ENCODE measurements around the gene RIOK2.

The RIOK2 gene

GRCh38 chr5:97167435-97167834 lies 15.6 kb downstream of the RIOK2 start:
- DNase-seq (ENCODE audit: low spot score) = peak; percentile 15

DNA sequence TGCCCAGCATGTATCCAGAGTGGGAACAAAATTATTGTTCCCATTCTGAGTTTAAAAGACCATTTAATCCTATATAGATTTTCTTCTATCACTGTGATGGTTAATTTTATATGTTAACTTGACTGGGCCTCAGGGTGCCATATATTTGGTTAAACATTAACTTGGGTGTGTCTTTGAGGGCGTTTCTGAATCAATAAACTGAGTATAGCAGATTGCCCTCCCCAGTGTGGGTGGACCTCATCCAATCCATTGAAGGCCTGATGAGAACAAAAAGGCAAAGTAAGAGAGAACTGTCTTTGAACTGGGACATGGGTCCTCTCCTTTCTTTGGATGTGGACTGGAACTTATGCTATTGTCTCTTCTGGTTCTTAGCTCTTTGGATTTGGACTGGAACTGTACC lies 17.3 kb downstream of the RIOK2 start:
- no peak for DNase-seq (ENCODE audit: low spot score)

DNA sequence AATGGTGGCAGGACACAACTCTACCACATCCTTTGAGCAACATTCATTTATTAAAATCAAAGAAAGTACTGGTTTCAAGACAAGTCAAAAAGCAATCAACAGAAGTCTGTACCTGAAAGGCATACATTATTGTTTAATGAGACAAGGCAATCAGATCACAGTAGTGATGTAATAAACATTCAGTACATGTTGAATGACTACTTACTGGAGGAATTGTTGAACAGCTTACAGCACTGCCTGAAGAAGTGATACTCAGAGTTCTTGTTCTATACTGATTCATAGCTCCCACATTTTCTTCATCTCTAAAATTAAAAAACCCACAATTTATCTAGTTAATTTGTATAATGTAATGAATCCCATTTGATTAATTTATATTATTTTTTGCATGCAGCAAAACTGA lies 18.2 kb downstream of the RIOK2 start:
- no peak for DNase-seq (ENCODE audit: low spot score)

GRCh38 chr5:97163790-97164285 lies 19.2 kb downstream of the RIOK2 start:
- DNase-seq (ENCODE audit: low spot score) = no peak

DNA sequence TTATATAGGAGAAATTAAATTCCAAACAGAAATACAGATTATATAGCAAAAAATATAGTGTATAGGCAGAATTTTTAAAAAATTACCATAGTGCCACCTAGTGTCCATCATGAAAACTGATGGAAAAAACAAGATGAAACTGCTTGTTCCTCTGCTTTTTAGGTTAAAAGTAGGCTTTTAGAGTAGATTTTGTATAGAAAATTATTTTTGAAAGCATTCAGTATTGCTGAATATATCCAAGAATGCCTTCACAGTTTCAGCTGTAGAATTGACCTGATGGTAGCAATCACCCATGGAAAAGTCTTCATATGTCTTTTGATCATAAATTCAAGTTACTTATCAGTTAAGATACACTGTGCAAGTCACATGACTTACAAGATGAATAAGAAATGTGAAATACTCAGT lies 19.7 kb downstream of the RIOK2 start:
- DNase-seq (ENCODE audit: low spot score) = peak; percentile 27

GRCh38 chr5:97162045-97162444 lies 21.0 kb downstream of the RIOK2 start:
- peak; percentile 82 for DNase-seq (ENCODE audit: low spot score)

DNA sequence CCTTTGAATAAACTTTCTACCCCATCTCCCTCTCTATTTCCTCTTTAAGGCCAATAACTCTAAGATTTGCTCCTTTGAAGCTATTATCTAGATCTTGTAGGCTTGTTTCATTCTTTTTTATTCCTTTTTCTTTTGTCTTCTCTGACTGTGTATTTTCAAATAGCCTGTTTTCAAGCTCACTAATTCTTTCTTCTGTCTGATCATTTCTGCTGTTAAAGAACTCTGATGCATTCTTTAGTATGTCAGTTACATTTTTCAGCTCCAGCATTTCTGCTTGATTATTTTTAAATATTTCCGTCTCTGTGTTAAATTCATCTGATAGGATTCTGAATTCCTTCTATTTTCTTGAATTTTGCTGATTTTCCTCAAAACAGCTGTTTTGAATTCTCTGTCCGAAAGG lies 25.4 kb downstream of the RIOK2 start:
- no peak for DNase-seq (ENCODE audit: low spot score)

- no peak for DNase-seq (ENCODE audit: low spot score)
Observed at GRCh38 chr5:97151370-97151769, 31.7 kb downstream of the RIOK2 start.

GRCh38 chr5:97150401-97150800 lies 32.6 kb downstream of the RIOK2 start:
- DNase-seq (ENCODE audit: low spot score) = no peak

GRCh38 chr5:97149709-97150108 lies 33.3 kb downstream of the RIOK2 start:
- DNase-seq (ENCODE audit: low spot score) = no peak

DNA sequence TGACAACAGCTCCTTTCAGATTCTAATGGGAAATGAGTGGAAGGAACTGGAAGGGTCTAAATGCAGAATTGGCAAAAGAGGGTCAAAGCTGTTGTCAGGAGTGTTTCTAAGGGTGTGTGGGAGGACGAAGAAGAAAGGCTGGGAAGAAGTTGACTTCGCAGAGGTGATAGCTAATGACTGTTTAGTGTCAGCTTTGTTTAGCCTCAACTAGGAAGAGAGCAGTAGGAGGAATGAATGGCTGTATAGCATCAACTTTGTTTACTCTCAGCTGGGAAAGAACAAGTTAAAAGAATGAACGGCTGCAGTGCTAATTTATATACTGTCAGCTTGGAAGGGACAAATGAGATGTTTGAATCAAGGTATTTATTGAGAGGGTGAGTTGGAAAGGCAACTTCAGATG lies 34.8 kb downstream of the RIOK2 start:
- no peak for DNase-seq (ENCODE audit: low spot score)

DNA sequence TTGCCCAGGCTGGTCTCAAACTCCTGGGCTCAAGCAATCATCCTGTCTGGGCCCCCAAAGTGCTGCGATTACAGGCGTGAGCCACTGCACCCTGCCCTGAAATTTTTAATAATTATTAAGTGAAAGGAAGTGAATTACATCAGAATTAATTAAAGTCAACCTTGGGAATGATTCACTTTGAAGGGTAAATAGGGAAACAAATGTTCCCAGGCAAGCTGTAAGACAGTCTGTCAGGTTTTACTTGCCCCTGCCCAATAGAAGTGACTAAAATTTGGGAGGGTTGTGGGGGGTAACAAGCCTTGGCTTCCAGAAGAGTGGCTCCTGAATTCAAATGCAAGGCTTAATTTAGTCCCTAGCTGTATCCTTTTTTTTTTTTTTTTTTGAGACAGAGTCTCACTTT lies 39.3 kb downstream of the RIOK2 start:
- no peak for DNase-seq (ENCODE audit: low spot score)

DNA sequence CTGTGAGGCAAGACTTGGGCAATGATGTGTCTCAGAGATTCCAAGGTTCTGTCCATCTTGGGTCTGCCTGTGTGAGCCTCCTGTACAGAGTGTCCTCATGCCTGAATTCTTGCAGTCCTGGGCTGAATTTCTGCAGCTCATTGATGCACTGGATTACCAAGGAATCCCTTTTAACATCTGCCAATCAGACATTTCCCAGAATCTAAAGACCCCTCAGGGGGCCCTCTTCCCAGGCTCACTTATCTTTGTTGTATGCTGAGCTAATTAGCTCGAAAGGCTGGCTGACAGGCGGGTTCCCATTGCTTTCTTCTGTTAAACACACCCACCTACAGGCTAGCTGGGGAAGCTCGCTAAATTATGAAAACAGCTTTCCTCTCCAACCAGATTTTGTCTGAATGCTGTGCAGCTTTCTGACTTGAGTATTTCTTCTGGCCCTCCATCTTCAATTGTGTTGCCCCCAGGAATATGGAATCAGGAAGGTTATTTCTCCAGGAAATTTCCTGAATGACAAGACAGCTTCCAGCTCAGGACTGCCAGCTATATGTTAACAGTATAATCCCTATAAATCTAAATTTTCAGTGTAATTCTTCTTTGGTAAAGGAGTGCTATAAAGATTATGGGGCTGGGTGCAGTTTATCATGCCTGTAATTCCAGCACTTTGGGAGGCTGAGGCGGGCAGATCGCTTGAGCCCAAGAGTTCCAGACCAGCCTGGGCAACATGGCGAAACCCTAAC lies 40.4 kb downstream of the RIOK2 start, which contains the start of gene LIX1:
Gene LIX1 (minus strand): TSS at position 91 of the 734 bp plus-strand sequence. CDS start 35 bp downstream, at position 56.
- peak; percentile 79 for DNase-seq (ENCODE audit: low spot score)

DNA sequence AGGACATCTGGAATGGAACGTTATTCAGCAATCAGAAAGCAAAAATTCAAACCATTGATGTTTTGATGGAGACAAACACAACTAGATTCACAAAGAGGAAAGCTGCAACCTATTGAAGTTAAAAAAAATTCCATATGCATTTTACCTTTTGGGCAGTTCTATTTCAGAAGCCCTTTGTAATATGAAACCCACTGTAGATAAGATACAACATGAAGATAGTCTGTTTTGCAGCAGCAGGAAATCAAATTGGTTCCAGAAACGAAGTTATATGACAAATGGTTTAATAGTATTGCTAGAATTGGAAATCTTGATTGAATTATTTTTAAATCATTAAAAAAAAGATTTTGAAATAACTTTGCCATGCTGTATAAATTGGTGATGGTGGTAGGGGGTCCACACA lies 41.5 kb downstream of the RIOK2 start:
- DNase-seq (ENCODE audit: low spot score) = peak; percentile 13

DNA sequence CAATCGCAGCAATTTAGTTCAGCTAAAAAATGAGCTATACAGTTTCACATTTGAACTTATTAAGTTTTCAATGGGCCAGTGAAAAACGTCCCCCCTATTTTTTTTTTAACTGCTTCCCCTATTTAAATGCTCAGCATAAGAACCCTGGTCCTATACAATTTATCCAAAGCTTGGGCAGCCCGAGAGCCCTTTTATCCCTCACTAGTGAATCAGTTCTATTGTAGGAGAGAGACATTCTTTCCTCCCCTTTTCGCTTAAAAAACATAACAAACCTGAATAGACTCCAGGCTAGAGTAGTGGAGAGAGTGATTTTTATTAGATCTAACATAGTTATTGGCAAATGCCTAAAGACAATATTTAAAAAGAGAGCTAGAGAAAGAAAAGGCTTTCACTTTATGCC lies 42.0 kb downstream of the RIOK2 start:
- peak; percentile 33 for DNase-seq (ENCODE audit: low spot score)

- DNase-seq (ENCODE audit: low spot score) = peak; percentile 41
Observed at GRCh38 chr5:97140250-97140649, 42.8 kb downstream of the RIOK2 start.

DNA sequence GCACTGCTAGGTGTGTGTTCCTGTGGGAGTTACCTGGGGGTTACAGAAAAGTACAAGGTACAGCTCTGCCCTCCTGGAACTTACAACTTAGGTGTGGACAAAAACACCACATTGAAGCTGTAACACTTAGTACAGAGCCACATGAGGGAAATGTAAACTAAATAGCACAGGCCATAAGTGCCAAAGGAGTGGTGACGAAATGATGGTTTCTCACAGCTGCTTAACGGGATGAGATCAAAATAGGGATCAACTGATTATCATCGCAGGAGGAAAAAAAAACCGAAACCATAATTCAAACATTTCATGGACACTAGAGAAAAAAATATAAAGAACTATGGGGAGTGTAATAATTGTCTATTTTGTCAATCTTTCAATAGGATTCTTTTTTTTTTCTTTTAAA lies 46.6 kb downstream of the RIOK2 start:
- DNase-seq (ENCODE audit: low spot score) = no peak

GRCh38 chr5:97135868-97136267 lies 47.2 kb downstream of the RIOK2 start:
- DNase-seq (ENCODE audit: low spot score) = no peak

GRCh38 chr5:97134634-97135033 lies 48.4 kb downstream of the RIOK2 start:
- no peak for DNase-seq (ENCODE audit: low spot score)

DNA sequence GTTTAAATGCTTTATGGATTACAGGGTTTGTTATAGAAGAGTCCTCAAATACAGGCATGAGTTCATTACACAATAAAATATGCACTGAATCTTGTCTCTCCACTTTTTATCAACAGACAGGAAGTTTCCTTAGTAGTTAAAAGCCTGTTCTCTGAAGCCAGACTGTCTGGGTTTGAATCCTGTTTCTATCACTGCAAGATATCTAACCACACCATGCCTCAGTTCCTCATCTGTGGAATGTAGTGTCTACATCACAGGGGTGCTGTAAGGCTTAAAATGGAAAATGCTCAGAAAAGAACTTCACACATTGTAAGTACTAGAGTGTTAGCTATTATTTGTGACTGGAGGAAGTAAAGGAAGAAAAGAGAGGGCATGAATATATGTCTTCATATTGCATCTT lies 49.9 kb downstream of the RIOK2 start:
- peak; percentile 37 for DNase-seq (ENCODE audit: low spot score)

- no peak for DNase-seq (ENCODE audit: low spot score)
Observed at GRCh38 chr5:97131921-97132320, 51.1 kb downstream of the RIOK2 start.

- no peak for DNase-seq (ENCODE audit: low spot score)
Observed at GRCh38 chr5:97131139-97131710, 51.8 kb downstream of the RIOK2 start.

GRCh38 chr5:97127727-97128126 lies 55.3 kb downstream of the RIOK2 start:
- DNase-seq (ENCODE audit: low spot score) = no peak
